K562 (cell line): ENCODE measurements around the gene KSR2. TPM values are rescaled to one million over a fixed set of nuclear protein-coding genes. Genes with fewer than 3 reads are reported as not detected.

ENCODE experiments used
- ATAC-seq: fragments of 200-7000 bp; cut with Tn5 transposase; 3 replicates; pipeline ENCODE4 v1.9.1; 2020; ENCODE audit warnings: moderate library complexity
- BruUV-seq: library from RNA; stranded (reverse); fragments of 400-500 nt; replicated peaks from 2 replicates; lab custom pipeline; 2021; lab: Mats Ljungman, UMichigan
- CTCF ChIA-PET: fragments of 300-600 bp; formaldehyde crosslinking; extraction: SDS; loops from one replicate; lab custom pipeline; 2021; ENCODE audit warnings: low intra/inter-chr PET ratio; lab: Yijun Ruan, JAX
- POLR2A ChIA-PET: fragments of 300-600, 350-650 bp; sonication (Branson Sonifier 250); formaldehyde crosslinking; extraction: SDS; loops from one replicate; lab custom pipeline; 2021; ENCODE audit warnings: antibody characterized with exemption, inconsistent platforms; lab: Yijun Ruan, JAX
- DNase-seq, 4 experiments: peaks; one replicate each; pipeline versions ENCODE4 v3.0.0 to v3.0.0-alpha.2; 2011 to 2018; ENCODE audit warnings: low spot score in 3 of 4, mixed read lengths in 3 of 4; ENCODE audit errors: extremely low read depth in 1 of 4
- FAIRE-seq: peaks from 2 replicates; lab custom pipeline; 2011; peaks lifted over from hg19 to GRCh38; lab: Jason Lieb, UNC
- H2AFZ ChIP-seq: 2 replicates; pipeline ENCODE4 v1.6.0; 2011; ENCODE audit warnings: low read depth, low read length, control low read depth, inconsistent platforms
- H3K27ac ChIP-seq: fragments of 200-600 bp; 3 replicates; pipeline ENCODE4 v1.8.0; 2011; ENCODE audit warnings: low read depth, mild to moderate bottlenecking, control low read depth, inconsistent platforms, low read length, moderate library complexity, mixed read lengths; ENCODE audit errors: extremely low read depth
- H3K27me3 ChIP-seq, 2 experiments: fragments of 300-600 bp in 1 of 2; 2 replicates in 1 of 2; 3 replicates in 1 of 2; pipeline versions ENCODE4 v1.6.0 to v1.8.0; 2011; ENCODE audit warnings: inconsistent platforms in 2 of 2, low read length in 2 of 2, mild to moderate bottlenecking in 1 of 2, mixed read lengths in 1 of 2, moderate library complexity in 1 of 2; ENCODE audit not compliant: control insufficient read depth in 2 of 2, insufficient read depth in 2 of 2
- H3K36me3 ChIP-seq: fragments of 300-600 bp; 3 replicates; pipeline ENCODE4 v1.8.0; 2011; ENCODE audit warnings: mild to moderate bottlenecking, low read length, inconsistent platforms; ENCODE audit not compliant: control insufficient read depth, insufficient read depth
- H3K4me1 ChIP-seq, 2 experiments: fragments of 200-600 bp in 1 of 2; replicated peaks in 1 of 2; 2 replicates in 1 of 2; 3 replicates in 1 of 2; pipeline versions ENCODE4 v1.5.1 to v1.8.0; 2011; ENCODE audit warnings: inconsistent platforms in 2 of 2, low read length in 2 of 2, mild to moderate bottlenecking in 1 of 2, mixed read lengths in 1 of 2, moderate library complexity in 1 of 2; ENCODE audit not compliant: control insufficient read depth in 2 of 2, insufficient read depth in 2 of 2
- H3K4me2 ChIP-seq: 2 replicates; pipeline ENCODE4 v1.6.1; 2011; ENCODE audit warnings: low read length, control low read depth, inconsistent platforms, mixed read lengths; ENCODE audit not compliant: insufficient read depth
- H3K4me3 ChIP-seq: fragments of 200-600 bp; sonication (generic), shearing (Covaris generic); 2 replicates; pipeline ENCODE4 v1.5.1; 2016; ENCODE audit warnings: control low read depth, inconsistent platforms
- H3K79me2 ChIP-seq: fragments of 200-600 bp; 3 replicates; pipeline ENCODE4 v1.8.0; 2011; ENCODE audit warnings: low read length, inconsistent platforms; ENCODE audit not compliant: control insufficient read depth, insufficient read depth
- H3K9ac ChIP-seq, 2 experiments: 2 replicates each; pipeline versions ENCODE4 v1.6.0 to v1.6.1; 2011; ENCODE audit warnings: low read depth in 2 of 2, low read length in 2 of 2, control low read depth in 1 of 2, inconsistent platforms in 1 of 2, mild to moderate bottlenecking in 1 of 2, mixed read lengths in 1 of 2; ENCODE audit not compliant: insufficient read depth in 1 of 2
- H3K9me1 ChIP-seq: one replicate; pipeline ENCODE4 v1.6.0; 2011; ENCODE audit warnings: inconsistent platforms, mild to moderate bottlenecking, low read length, moderate library complexity; ENCODE audit not compliant: control insufficient read depth, insufficient read depth
- H3K9me3 ChIP-seq: replicated peaks from 2 replicates; pipeline ENCODE4 v1.5.1; 2011; ENCODE audit warnings: low read depth, low read length, inconsistent platforms; ENCODE audit not compliant: control insufficient read depth, insufficient read depth
- H4K20me1 ChIP-seq: replicated peaks from 2 replicates; pipeline ENCODE4 v1.6.1; 2011; ENCODE audit warnings: low read length, inconsistent platforms, mixed read lengths; ENCODE audit not compliant: control insufficient read depth, insufficient read depth
- C11orf30 ChIP-seq: fragments of 450-650 bp; IDR thresholded peaks from 2 replicates; pipeline ENCODE4 v1.6.1; 2016; ENCODE audit warnings: low read depth, mild to moderate bottlenecking
- ESRRA ChIP-seq: fragments of 450-650 bp; IDR thresholded peaks from 2 replicates; pipeline ENCODE4 v1.6.1; 2014; ENCODE audit warnings: low read depth, mild to moderate bottlenecking, moderate library complexity, borderline replicate concordance
- HNRNPH1 ChIP-seq: fragments of 200-400 bp; formaldehyde crosslinking; optimal IDR thresholded peaks from 2 replicates; pipeline ENCODE3; 2017; ENCODE audit warnings: low read depth, mild to moderate bottlenecking, low read length, moderate library complexity
- KDM5B ChIP-seq: fragments of 200-600 bp; sonication (generic); IDR thresholded peaks from 2 replicates; pipeline ENCODE4 v1.6.1; 2012; ENCODE audit warnings: low read depth, mild to moderate bottlenecking, moderate library complexity, low read length, control low read depth, inconsistent platforms; ENCODE audit not compliant: insufficient replicate concordance
- MAFF ChIP-seq: IDR thresholded peaks from 2 replicates; pipeline ENCODE4 v1.6.1; 2012; ENCODE audit warnings: low read length, improper control_type of control experiment
- MAFG ChIP-seq: fragments of 450-650 bp; conservative IDR thresholded peaks from 2 replicates; pipeline ENCODE4 v1.6.1; 2016; ENCODE audit warnings: missing genetic modification characterization, missing compliant biosample characterization
- NFE2 ChIP-seq: IDR thresholded peaks from 2 replicates; pipeline ENCODE4 v1.6.1; 2014; ENCODE audit warnings: antibody characterized with exemption, low read depth
- NFE2L1 ChIP-seq: fragments of 450-650 bp; IDR thresholded peaks from 2 replicates; pipeline ENCODE4 v1.6.1; 2016; ENCODE audit warnings: missing genetic modification characterization, low read depth, mild to moderate bottlenecking, missing compliant biosample characterization, moderate library complexity, borderline replicate concordance
- ZNF316 ChIP-seq: fragments of 450-650 bp; IDR thresholded peaks from 2 replicates; pipeline ENCODE4 v1.6.1; 2016
- WGBS: fragments of 100-300 bp; shearing (Covaris generic); methylation state at CpG from one replicate; pipeline ENCODE4 v1.1.6; 2016; ENCODE audit warnings: low coverage, mixed read lengths; ENCODE audit not compliant: insufficient coverage; ENCODE audit errors: missing lambda C conversion rate; 5-methylcytosine and 5-hydroxymethylcytosine counted together
- in situ Hi-C: fragments of 300-500 bp; cut with MboI; formaldehyde crosslinking; loops from 4 replicates; pipeline ENCODE4 v1.15.0; 2018; ENCODE audit warnings: inconsistent platforms, mixed read lengths
- intact Hi-C: fragments of 100-400 bp; cut with micrococcal nuclease; formaldehyde crosslinking; loops from 2 replicates; pipeline ENCODE4 v1.14.2; 2022
- polyA plus RNA-seq, 8 experiments: library from polyadenylated mRNA; depleted of rRNA in 4 of 8; stranded (reverse) in 5 of 8; unstranded in 3 of 8; fragments of >200 nt; fragmentation: Nextera tagmentation in 2 of 8; fragmentation: Illumina TruSeq in 1 of 8; extraction: Ambion mirVana in 2 of 8; extraction: Trizol in 1 of 8; gene quantifications; 2 replicates each; pipeline versions ENCODE4 v1.2.1 to v1.2.3, GENCODE V29; 2011 to 2014; ENCODE audit warnings: inconsistent platforms in 1 of 8, missing spikeins in 1 of 8
- total RNA-seq, 7 experiments: library from RNA; depleted of rRNA in 6 of 7; stranded (reverse); fragments of >200 nt in 6 of 7; fragmentation: Illumina TruSeq in 2 of 7; extraction: Trizol in 2 of 7; gene quantifications; 2 replicates each; pipeline versions ENCODE4 v1.2.1 to v1.2.3, GENCODE V29; 2011 to 2021; ENCODE audit warnings: low replicate concordance in 1 of 7

KSR2 gene
- total and polyA plus RNA-seq, 9 of the 15 experiments (the other 6 are each of a cell fraction or from before 2014, with no cell fraction given), result not detected

DNA sequence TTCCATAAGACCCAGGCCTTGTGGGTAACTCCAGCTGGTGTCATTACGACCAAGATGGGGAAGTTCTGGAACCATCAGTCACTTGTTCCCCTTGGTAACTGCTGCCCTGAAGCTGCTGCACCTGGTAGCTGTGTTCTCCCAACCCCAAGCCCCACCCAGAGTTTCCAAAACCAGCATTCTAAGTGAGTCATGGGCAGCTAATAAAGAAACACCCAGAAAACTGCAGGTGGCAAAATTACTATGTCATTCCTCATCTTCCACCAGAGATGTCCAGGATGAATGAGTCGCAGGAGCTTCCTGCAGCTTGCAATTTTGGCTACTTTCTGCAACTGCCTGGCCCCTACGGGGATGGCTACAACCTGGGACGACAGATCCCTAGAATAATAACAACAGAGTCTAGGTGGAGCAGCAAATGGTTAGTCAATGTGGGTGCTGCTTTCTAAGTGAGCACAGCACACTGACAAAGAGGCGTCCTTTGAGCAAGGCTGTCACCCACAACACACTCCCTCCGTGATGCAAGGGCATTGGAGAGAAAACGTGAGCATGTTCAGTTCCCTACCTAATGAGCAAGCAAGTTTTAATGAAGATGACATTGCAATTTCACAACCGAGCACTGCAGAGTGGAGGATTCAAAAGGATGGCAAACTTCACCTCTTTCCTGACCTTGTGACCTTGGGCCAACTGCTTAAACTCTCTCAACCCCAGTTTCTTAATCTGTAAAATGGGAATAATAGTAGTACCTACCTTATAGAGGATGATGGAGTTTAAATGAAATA lies 306.0 kb downstream of the KSR2 start:
- BruUV-seq, result no TSS peak
- ChIA-PET CTCF (no interaction called here), POLR2A (no interaction called here)
- H4K20me1 ChIP-seq, result 0 out of 2 replicates have a peak, but pooled peaks cover 4% of the 10 kb centered on the region
- no peaks in the 10 kb centered on the region for H3K79me2 ChIP-seq
- no peak overlapping the region for H3K4me2 ChIP-seq
- ATAC-seq (no peak), DNase-seq (no peak), FAIRE-seq (no peak)
- H3K9me1 ChIP-seq, result no peaks in the 10 kb centered on the region
- no peak overlapping the region for H2AFZ ChIP-seq
- no peaks in the 10 kb centered on the region for H3K4me1 ChIP-seq
- 0% methylated on average over 8 of the region's 8 CpGs for WGBS
- H3K4me3 ChIP-seq, result no peak overlapping the region
- no peaks in the 10 kb centered on the region for H3K36me3 ChIP-seq
- in situ Hi-C loops (no loop called here), intact Hi-C loops (no loop called here)
- H3K9ac ChIP-seq, result no peak overlapping the region
- peaks cover 0 to 16% of the 10 kb centered on the region in 2 experiments; a peak in 2 of 5 replicates for H3K27me3 ChIP-seq
- no peaks in the 10 kb centered on the region for H3K9me3 ChIP-seq
- peak; percentile 23; the same call in 1 of the 2 replicates for TF ChIP-seq MAFF
- TF ChIP-seq NFE2L1 (tag), result peak; percentile 9; the same call in 1 of the 2 replicates
- TF ChIP-seq NFE2, result peak; percentile 39
- peak; percentile 12; the same call in 1 of the 2 replicates for TF ChIP-seq ESRRA
- TF ChIP-seq ZNF316, result peak; percentile 69
- TF ChIP-seq C11orf30, result peak; percentile 29; the same call in 1 of the 2 replicates
- TF ChIP-seq MAFG, result peak; percentile 76
- no peak for TF ChIP-seq KDM5B
- no peak for TF ChIP-seq HNRNPH1
- H3K27ac ChIP-seq, result no peak overlapping the region
